Adrenal gland (tissue), 12 donors: ENCODE data around the gene COA5. TPM values are rescaled to one million over a fixed set of nuclear protein-coding genes. Genes with fewer than 3 reads are reported as not detected.
A peak's percentile ranks its signal among the peaks of the same experiment; 100 is the strongest.

Experiments
- DNase-seq, 7 donors: peaks; one replicate each; pipeline ENCODE4 v3.0.0-alpha.2; 2019 to 2020
- H3K27ac ChIP-seq, 5 donors: fragments of 200-600 bp; sonication (generic) in 4 of 5; 1 replicate in 3 of 5; 2 replicates in 2 of 5; pipeline versions ENCODE4 v1.5.1 to v1.8.0; 2016 to 2020; ENCODE audit warnings: mild to moderate bottlenecking in 1 of 5
- H3K27me3 ChIP-seq: fragments of 200-600 bp; 2 replicates; pipeline ENCODE4 v1.8.0; 2021
- H3K36me3 ChIP-seq, 2 donors: fragments of 200-600 bp; replicated peaks in 1 of 2; 1 replicate in 1 of 2; 2 replicates in 1 of 2; pipeline versions ENCODE4 v1.5.1 to v1.8.0; 2018 to 2022
- H3K4me1 ChIP-seq, 2 donors: fragments of 200-600 bp; replicated peaks in 1 of 2; 1 replicate in 1 of 2; 2 replicates in 1 of 2; pipeline versions ENCODE4 v1.5.1 to v1.8.0; 2018 to 2021
- H3K4me3 ChIP-seq, 4 donors: fragments of 200-600 bp; sonication (generic) in 3 of 4; one replicate each; pipeline ENCODE4 v1.5.1; 2016 to 2018
- H3K9me3 ChIP-seq, 3 donors: fragments of 200-600 bp; sonication (generic) in 1 of 3; replicated peaks in 1 of 3; 1 replicate in 2 of 3; 2 replicates in 1 of 3; pipeline versions ENCODE4 v1.5.1 to v1.8.0; 2016 to 2021
- CTCF ChIP-seq, 6 experiments: fragments of 450-650 bp in 4 of 6; fragments of 200-600 bp in 2 of 6; sonication (generic) in 1 of 6; IDR thresholded peaks; 1 replicate in 5 of 6; 2 replicates in 1 of 6; pipeline versions ENCODE4 v1.5.1 to v1.8.0; 2016 to 2021; ENCODE audit warnings: antibody characterized with exemption in 6 of 6, mild to moderate bottlenecking in 2 of 6, moderate library complexity in 1 of 6
- POLR2A ChIP-seq, 2 donors: fragments of 450-650 bp; IDR thresholded peaks; one replicate each; pipeline ENCODE4 v1.6.1; 2017; ENCODE audit warnings: antibody characterized with exemption in 2 of 2, mild to moderate bottlenecking in 2 of 2, moderate library complexity in 1 of 2
- WGBS, 4 donors: extraction: QIAGEN DNeasy Blood & Tissue Kit in 2 of 4; methylation state at CpG; one replicate each; pipeline versions ENCODE4 v1.1.5 to v1.1.7; 2013 to 2017; 5-methylcytosine and 5-hydroxymethylcytosine counted together
- intact Hi-C, 2 donors: fragments of 100-400 bp; cut with DNase I; formaldehyde crosslinking; loops; one replicate each; pipeline versions ENCODE4 v1.14.1 to v1.15.0; 2022 to 2023
- polyA plus RNA-seq, 3 donors: library from polyadenylated mRNA; stranded (reverse); fragments of 200-250 nt in 2 of 3; fragments of 350-450 nt in 1 of 3; fragmentation: Illumina TruSeq in 1 of 3; extraction: RNeasy Lipid Tissue Mini Kit (QIAGEN cat#74804) in 1 of 3; gene quantifications; one replicate each; pipeline ENCODE4 v1.2.3, GENCODE V29; 2013 to 2014
- total RNA-seq, 9 donors: library from RNA; depleted of rRNA in 4 of 9; stranded (reverse); fragments of >200 nt in 4 of 9; fragments of 120-200 nt in 1 of 9; fragmentation: NEBNext Ultra II Directional in 1 of 9; extraction: Animal tissue kit (Norgen Biotek cat#: 25700) in 1 of 9; gene quantifications; one replicate each; pipeline versions ENCODE4 v1.1.0 to v1.2.4, GENCODE V29; 2013 to 2023
- donor health status: healthy with polysubstance abuse.
- donor health status: Bipolar disorder and iron deficiency.
- donor health status: DM: yes; HTN: yes; CAD: no.
- donor health status: DM: no; HTN: no; CAD: no.
- donor health status: DM: no; HTN: no; CAD: no.
- donor health status: DM: yes; HTN: yes; CAD: no.

The COA5 gene
- total and polyA plus RNA-seq, 12 donors, result 18.9 to 76.0 (median 42.6) TPM

- Histone ChIP-seq H3K4me3 (no peak overlapping the region), H3K27me3 (no peaks in the 10 kb centered on the region), H3K27ac (no peak overlapping the region), H3K9me3 (no peaks in the 10 kb centered on the region), H3K36me3 (peaks cover 0 to 42% of the 10 kb centered on the region in 2 donors), H3K4me1 (peaks cover 24 to 52% of the 10 kb centered on the region in 2 donors)
- intact Hi-C loops, result loop anchor here (10.0 kb wide), 2 partner anchors 162 to 192 kb away; partner anchors contain the start of gene INPP4A (in 1 of the 2)
- TF ChIP-seq POLR2A (IDR thresholded peaks at IDR 0.05), result no peak
- TF ChIP-seq CTCF (IDR thresholded peaks at IDR 0.05), result no peak
- DNase-seq, result no peak
- 78 to 88% (median 82%) methylated on average over 7 of the region's 7 CpGs for WGBS, 4 donors
Measured at GRCh38 chr2:98606431-98606830, 1.9 kb downstream of the COA5 start.

GRCh38 chr2:98605076-98605475, 3.2 kb downstream of the COA5 start:
- no peak overlapping the region for H3K4me3 ChIP-seq
- H3K36me3 ChIP-seq, result peaks cover 0 to 37% of the 10 kb centered on the region in 2 donors
- no peak overlapping the region for H3K27ac ChIP-seq
- no peaks in the 10 kb centered on the region for H3K9me3 ChIP-seq
- WGBS, 4 donors, result 74 to 83% (median 80%) methylated on average over 3 of the region's 3 CpGs
- no peak for TF ChIP-seq CTCF (IDR thresholded peaks at IDR 0.05)
- no peak for TF ChIP-seq POLR2A (IDR thresholded peaks at IDR 0.05)
- intact Hi-C loops, result loop anchor here (10.0 kb wide), 2 partner anchors 160 to 190 kb away; partner anchors contain the start of gene INPP4A (in 1 of the 2)
- H3K27me3 ChIP-seq, result no peaks in the 10 kb centered on the region
- H3K4me1 ChIP-seq, result peaks cover 17 to 39% of the 10 kb centered on the region in 2 donors
- DNase-seq, result no peak

GRCh38 chr2:98604547-98604946, 3.8 kb downstream of the COA5 start:
- Histone ChIP-seq H3K9me3 (no peaks in the 10 kb centered on the region), H3K36me3 (peaks cover 0 to 38% of the 10 kb centered on the region in 2 donors), H3K27ac (no peak overlapping the region), H3K27me3 (no peaks in the 10 kb centered on the region), H3K4me3 (no peak overlapping the region), H3K4me1 (peaks cover 12 to 33% of the 10 kb centered on the region in 2 donors)
- DNase-seq, result no peak
- intact Hi-C loops, result loop anchor here (5.0 to 10.0 kb wide), 3 partner anchors 160 to 192 kb away; partner anchors contain the start of gene INPP4A (in 1 of the 2)
- TF ChIP-seq POLR2A (IDR thresholded peaks at IDR 0.05) (no peak), CTCF (IDR thresholded peaks at IDR 0.05) (no peak)
- WGBS, 4 donors, result 83 to 92% (median 90%) methylated on average over 2 of the region's 2 CpGs

- intact Hi-C loops, result loop anchor here (5.0 to 10.0 kb wide), 3 partner anchors 157 to 189 kb away; partner anchors contain the start of gene INPP4A (in 1 of the 2)
- no peaks in the 10 kb centered on the region for H3K27me3 ChIP-seq
- 59 to 74% (median 64%) methylated on average over 3 of the region's 3 CpGs for WGBS, 4 donors
- peak in 3 of 7 donors; percentile 30 to 48 (median 41) for DNase-seq
- peaks cover 2 to 20% of the 10 kb centered on the region in 2 donors for H3K4me1 ChIP-seq
- no peak overlapping the region for H3K27ac ChIP-seq
- no peak overlapping the region for H3K4me3 ChIP-seq
- peaks cover 0 to 46% of the 10 kb centered on the region in 2 donors for H3K36me3 ChIP-seq
- no peaks in the 10 kb centered on the region for H3K9me3 ChIP-seq
- TF ChIP-seq CTCF (IDR thresholded peaks at IDR 0.05) (peak; percentile 38 to 64 (median 58)), POLR2A (IDR thresholded peaks at IDR 0.05) (no peak)
Measured at GRCh38 chr2:98601532-98602132, 6.7 kb downstream of the COA5 start.
